GM19238 (cell line): ENCODE results near the gene FOXJ1.

Experiments used
- DNase-seq: peaks from one replicate; pipeline ENCODE4 v3.0.0; 2011; ENCODE audit warnings: low spot score; ENCODE audit not compliant: insufficient read length

The FOXJ1 gene

DNA sequence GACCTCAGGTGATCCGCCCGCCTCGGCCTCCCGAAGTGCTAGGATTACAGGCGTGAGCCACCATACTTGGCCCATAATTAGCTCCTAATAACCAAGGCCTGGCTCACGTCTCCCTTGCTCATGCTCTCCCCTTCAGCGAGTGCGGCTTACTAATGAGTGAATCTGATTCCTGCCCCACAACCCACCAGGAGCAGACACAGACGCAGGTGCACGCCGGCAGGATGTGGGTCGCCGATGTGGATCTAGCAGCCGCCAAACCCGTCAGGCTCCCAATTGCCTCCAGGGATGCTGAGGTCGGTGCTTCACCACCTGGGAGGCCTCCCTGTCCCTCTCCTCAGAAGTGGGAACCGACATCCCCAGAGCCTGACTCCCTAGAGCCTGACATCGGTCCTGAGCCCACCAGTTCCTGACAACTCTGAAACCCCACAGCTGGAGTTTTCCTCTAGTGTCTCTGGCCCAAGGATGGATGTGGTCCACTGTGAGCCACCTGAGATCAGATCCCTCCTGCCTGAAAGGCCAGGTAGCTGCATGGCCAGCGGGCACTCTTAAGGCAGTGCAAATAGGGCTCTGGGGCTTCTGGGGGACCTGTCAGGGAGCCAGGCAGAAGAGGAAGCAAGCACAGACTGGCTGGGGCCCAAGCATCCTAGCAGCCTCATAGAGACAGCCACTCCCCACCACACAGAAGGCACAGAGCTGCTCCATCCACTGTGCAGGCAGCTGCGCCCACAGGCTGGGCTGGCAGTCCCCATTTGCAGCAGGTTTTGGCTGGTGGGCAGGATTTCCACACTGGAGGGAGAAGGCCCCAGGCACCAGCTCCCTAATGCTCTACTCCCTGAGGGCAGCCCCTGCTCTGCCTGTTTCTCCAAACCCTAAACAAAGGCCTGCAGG, 48.3 kb downstream of the FOXJ1 start:
- DNase-seq, result peak; percentile 0

DNA sequence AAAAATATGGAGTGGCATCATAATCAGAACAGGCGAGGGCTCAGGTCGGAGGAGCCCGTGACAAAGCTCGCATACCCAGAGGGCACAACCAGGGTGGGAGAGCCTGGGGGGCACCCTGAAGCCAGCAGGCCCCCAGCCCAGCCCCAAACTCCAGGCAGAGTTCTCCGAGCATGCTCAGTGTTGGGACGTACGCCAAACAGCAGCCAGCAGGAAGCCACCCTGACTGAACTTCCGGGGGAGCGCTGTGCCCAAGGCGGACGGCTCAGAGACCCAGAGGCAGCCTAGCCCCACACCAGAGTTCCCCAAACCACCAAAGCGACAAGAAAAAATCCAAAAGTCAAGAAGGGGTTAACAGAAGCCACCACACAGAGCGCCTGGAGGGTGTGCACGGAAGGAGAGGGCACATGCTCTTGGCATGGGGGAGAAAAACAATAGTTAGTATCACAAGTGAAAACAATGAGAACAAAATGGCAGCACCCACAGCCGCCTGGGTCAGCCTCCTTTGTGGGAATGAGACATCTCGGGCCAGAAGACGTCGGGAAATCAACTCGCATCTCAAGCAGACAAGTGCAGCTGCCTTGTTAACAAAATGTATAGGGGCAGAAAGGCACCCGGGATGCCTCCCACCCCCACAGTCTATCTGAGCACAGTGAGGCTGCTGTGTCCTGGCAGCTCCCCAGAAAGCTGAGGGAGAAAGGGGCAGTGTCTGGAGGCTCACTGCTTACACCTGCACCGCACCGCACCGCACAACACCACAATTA, 49.3 kb downstream of the FOXJ1 start:
- DNase-seq, result peak; percentile 0

DNA sequence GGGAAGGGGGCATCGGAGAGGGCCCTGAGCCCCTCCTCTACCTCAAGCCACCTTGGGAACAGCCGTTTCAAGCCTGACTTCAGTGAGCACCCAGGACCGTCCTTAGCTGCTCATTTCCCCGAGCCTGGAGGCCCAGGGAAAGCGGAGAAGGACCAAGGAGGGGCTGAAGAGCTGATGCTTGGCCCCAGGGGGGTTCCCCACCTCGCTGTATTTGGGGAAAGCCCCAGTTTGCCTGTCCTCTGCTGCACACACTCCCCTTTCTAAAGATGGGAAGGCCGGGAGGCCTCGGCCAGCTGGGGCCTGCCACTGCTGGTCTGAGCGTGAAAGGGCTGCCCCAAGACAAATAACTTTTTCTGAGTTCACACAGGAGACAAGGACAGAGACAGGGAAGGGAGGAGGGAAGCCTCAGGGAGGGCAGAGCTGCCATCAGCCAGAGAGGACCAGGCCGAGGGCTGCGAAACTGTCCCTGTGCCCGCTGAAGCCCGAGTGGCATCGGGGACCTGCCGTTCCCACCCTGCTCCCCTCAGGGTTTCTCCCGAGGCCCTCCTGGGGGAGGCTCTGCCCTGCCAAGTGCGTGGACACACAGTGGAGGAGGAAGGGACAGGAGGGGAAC, 50.4 kb downstream of the FOXJ1 start:
- peak; percentile 1 for DNase-seq

DNA sequence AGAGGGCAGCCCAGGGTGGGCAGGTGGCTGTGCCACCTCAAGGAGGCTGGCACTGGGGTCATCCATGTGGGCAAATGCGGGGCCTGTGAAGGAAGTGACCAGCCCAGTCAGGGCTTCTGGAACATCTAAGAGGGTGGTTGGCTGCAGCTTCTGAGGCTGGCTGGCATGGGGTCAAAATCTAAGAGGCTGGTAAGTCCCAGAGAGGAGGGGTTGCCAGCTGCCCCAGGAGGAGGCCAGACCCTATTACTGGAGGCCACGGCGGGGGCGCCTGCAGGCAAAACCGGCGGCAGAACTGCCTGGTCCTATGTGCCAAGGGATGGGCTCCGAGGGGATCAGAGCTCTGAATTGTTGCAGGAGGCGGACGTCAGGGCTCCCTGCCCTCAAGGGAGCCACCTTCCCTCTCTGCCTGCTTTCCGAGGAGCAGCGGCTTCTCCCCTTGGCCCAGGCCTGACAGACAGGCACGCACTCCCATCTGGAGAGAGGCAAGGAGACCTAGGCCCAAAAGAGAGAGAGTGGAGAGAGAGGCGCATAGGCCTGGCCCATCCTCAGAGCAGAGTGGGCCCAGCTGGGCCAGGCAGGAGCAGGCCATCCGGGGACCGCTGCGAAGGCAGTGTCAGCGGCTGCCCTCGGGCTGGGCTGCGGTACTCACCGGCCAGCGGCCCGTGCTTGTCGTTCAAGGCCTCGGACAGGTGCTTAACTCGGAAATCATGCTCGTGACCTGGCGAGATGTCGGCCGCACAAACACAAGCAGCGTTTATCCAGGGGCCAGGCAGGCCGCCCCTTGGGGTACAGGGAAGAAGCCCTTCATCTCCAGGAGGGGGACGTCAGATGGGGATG, 51.1 kb downstream of the FOXJ1 start:
- peak; percentile 0 for DNase-seq

DNA sequence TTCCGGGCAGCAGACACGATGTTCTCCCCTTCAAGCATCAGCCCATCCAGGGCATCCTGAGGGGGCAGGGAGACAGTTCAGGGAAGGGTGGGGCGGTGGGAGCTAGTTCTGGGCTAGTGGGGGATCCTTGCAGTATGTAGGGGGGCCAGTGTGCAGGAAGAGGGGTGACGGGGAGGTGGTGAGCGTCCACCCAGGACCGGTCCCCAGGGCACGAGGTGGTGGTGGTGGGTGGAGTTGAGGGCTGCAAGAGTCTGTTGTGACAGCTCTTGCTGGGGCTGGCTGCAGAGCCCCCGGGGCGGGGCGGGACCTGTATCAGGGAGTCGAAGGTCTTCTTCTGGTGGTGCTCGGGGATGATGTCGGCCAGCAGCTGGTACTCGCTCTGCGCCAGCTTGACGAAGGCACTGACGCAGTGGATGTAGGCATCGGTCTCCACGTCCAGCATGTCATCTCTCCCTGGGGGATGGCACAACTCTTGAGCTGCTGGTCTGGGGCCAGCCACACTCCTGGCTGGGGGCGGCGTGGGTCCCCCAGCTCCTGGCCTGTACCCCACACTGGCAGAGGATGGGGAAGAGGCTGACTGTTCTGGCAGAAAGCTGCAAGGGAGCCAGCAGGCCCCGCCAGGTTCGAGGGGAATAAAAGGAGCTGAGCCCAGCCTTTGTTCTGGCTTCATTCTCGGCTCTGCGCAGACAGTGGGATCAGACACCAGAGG, 52.0 kb downstream of the FOXJ1 start:
- no peak for DNase-seq

DNA sequence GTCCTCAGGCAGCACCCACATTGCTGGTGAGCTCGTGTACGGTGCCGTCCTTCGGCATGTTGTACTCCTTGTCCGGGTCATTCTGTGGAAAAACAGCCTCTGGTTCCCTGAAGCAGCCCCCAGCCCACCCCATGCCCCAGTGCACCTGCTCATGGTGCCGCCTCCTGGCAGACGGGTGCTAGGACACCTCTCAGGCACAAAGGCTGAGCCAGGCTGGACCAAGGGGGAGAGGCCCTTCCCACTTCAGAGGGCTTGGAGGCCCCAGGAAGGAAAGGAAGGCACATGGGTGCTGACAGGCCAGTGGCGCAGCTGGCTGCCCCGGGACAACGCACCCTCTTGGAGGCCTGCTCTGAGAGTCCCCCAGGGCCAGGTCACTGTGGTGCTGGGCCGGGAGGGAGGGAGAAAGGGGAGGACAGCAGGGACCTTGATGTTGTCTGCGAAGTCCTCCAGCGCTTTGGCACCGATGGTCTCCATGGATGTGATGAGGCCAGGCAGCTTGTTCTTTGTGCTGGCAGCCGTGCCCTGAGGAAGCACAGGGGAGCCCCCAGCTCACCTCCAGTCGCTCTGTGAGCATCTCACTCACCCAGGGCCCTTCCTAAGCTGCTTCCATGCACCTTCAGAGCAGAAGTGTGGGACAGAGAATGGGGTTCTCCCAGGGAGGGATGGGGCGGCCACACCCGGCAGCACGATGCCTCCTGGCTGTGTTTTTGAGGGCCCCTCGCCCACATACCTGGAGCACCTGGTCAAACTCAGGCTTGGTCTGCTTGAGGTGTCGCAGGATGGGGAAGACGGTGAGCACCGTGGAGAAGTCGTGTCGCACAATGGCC, 52.8 kb downstream of the FOXJ1 start:
- DNase-seq, result peak; percentile 1

DNA sequence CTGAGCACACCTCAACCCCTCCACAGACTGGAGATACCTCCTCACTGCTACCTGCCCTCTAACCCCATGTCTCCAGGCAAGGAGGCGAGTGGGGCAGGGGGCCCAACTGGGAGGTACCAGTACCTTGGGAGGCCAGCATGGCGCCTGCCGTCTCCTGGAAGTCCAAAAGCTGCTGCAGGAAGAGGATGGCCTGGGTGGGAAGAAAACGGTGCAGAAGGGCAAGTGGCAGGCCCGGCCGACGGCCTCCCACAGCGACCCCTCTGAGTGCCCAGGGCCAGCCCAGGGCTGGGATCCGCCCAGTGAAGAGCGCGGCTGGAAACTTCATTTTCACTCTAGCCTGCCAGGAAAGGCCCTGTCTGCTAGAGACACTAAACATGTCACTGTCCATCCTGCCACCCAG, 53.5 kb downstream of the FOXJ1 start:
- DNase-seq, result no peak

DNA sequence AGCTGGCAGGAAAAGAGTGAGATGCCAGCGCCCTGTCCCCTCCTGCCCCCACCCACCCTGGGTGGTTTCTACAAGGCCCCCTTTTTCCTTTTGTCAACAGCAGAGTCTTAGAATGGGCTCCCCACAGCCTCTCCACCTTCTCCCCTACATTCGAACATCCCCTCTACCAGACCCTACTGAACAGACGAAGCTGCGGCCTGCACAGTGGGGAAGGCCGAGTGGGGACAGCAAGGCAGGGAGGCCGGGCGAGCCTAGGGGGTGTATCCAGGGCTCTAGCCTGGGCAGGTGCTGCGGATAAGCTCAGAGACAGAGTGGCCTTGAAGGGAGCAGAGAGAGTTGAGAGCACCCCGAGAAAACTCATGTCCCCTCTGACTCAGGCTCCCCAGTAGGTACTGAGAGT, 54.7 kb downstream of the FOXJ1 start:
- DNase-seq, result peak; percentile 0
